Right cardiac atrium (tissue), 5 donors: Measurements from ENCODE around the gene VTI1A. TPM values are rescaled to one million over a fixed set of nuclear protein-coding genes. Genes with fewer than 3 reads are reported as not detected.
"Not testable (repeated sequence)": the region's sequence is repeated elsewhere in the genome, so short reads cannot be mapped to it uniquely, and the experiment has no call there.

Source experiments
- ATAC-seq, 2 donors: fragments of 200-7000 bp; cut with Tn5 transposase; one replicate each; pipeline versions ENCODE4 v1.8.0 to v1.9.1; 2020; ENCODE audit warnings: moderate library complexity in 2 of 2, mild to moderate bottlenecking in 1 of 2
- DNase-seq, 3 donors: peaks; one replicate each; pipeline ENCODE4 v3.0.0-alpha.2; 2020
- H3K27ac ChIP-seq: one replicate; pipeline ENCODE4 v1.5.1; 2013; ENCODE audit warnings: mild to moderate bottlenecking, low read length, control low read depth, moderate library complexity
- H3K27me3 ChIP-seq: one replicate; pipeline ENCODE4 v1.6.1; 2013; ENCODE audit not compliant: control insufficient read depth, insufficient read depth
- H3K4me1 ChIP-seq: one replicate; pipeline ENCODE4 v1.6.1; 2013; ENCODE audit warnings: low read length; ENCODE audit not compliant: control insufficient read depth, insufficient read depth
- H3K4me3 ChIP-seq: one replicate; pipeline ENCODE4 v1.5.1; 2013; ENCODE audit warnings: low read length, control low read depth
- H3K9me3 ChIP-seq: one replicate; pipeline ENCODE4 v1.6.1; 2013; ENCODE audit warnings: low read length; ENCODE audit not compliant: control insufficient read depth
- WGBS: extraction: QIAGEN DNeasy Blood & Tissue Kit; methylation state at CpG from one replicate; pipeline ENCODE4 v1.1.7; 2013; 5-methylcytosine and 5-hydroxymethylcytosine counted together
- intact Hi-C, 4 donors: fragments of 100-400 bp; cut with DNase I; formaldehyde crosslinking; loops; one replicate each; pipeline versions ENCODE4 v1.11.0 to v1.14.0; 2022 to 2023
- long read RNA-seq, 4 donors: library from polyadenylated mRNA; unstranded; transcript quantifications; one replicate each; pipeline ENCODE4 v2.0.0, GENCODE V29; 2020 to 2021
- polyA plus RNA-seq: library from polyadenylated mRNA; stranded (reverse); fragments of 200-250 nt; gene quantifications from one replicate; pipeline ENCODE4 v1.2.3, GENCODE V29; 2013
- total RNA-seq, 4 donors: library from RNA; stranded (reverse); fragmentation: NEBNext Ultra II Directional; extraction: Animal tissue kit (Norgen Biotek cat#: 25700); gene quantifications; one replicate each; pipeline ENCODE4 v1.2.1, GENCODE V29; 2021
- donor health status: healthy with polysubstance abuse.
- donor health status: DM: no; HTN: yes; CAD: no.
- donor health status: DM: no; HTN: no; CAD: no.
- donor health status: DM: no; HTN: yes; CAD: no; lungs with severe emphysema.
- donor health status: DM: yes; HTN: yes; CAD: no.

Gene VTI1A
- total RNA-seq: 10 to 100 TPM; 17.6 to 22.5 (median 21.1) TPM
- 9.1 TPM for polyA plus RNA-seq
- long read RNA-seq, donor 1, full-length matches to known transcripts: 9 of 26 reads
- long read RNA-seq, donor 1, partial matches to known transcripts: 3 of 26 reads
- long read RNA-seq, donor 1, other reads (novel, unspliced or antisense): 14 of 26 reads
- long read RNA-seq, donor 2, full-length matches to known transcripts: 2 of 3 reads
- long read RNA-seq, donor 2, partial matches to known transcripts: 0 of 3 reads
- long read RNA-seq, donor 2, other reads (novel, unspliced or antisense): 1 of 3 reads
- long read RNA-seq, donor 3, full-length matches to known transcripts: 15 of 26 reads
- long read RNA-seq, donor 3, partial matches to known transcripts: 1 of 26 reads
- long read RNA-seq, donor 3, other reads (novel, unspliced or antisense): 10 of 26 reads
- long read RNA-seq, donor 4, full-length matches to known transcripts: 2 of 5 reads
- long read RNA-seq, donor 4, partial matches to known transcripts: 1 of 5 reads
- long read RNA-seq, donor 4, other reads (novel, unspliced or antisense): 2 of 5 reads

- WGBS: under 1% methylated on average over 59 of the region's 59 CpGs
- DNase-seq (peak; percentile 84 to 94 (median 92)), ATAC-seq (peak; percentile 98)
- peaks cover 2% of the 10 kb centered on the region for H3K4me1 ChIP-seq
- H3K9me3 ChIP-seq: no peaks in the 10 kb centered on the region
- intact Hi-C loops: loop anchor here in 1 of 4 donors (10.0 kb wide), 1 partner anchor 272 kb away; no protein-coding TSS in a partner anchor
- H3K27ac ChIP-seq: peak within 1 kb of the TSS; percentile 95
- H3K27me3 ChIP-seq: no peaks in the 10 kb centered on the region
- peak within 1 kb of the TSS; percentile 77 for H3K4me3 ChIP-seq
Observed at GRCh38 chr10:112446855-112447619, at the start of gene VTI1A, which contains the start of gene ZDHHC6. Gene VTI1A, plus strand, starts transcription at chr10:112447215. Its CDS starts 159 bp downstream, at chr10:112447374. Gene ZDHHC6, minus strand, starts transcription at chr10:112446914. Its CDS starts 1,478 bp downstream, at chr10:112445436.

GRCh38 chr10:112397592-112397991 is 49.4 kb upstream of the VTI1A start:
- ATAC-seq (no peak), DNase-seq (no peak)
- H3K4me3 ChIP-seq: no peak overlapping the region
- peaks cover 2% of the 10 kb centered on the region for H3K4me1 ChIP-seq
- no peaks in the 10 kb centered on the region for H3K9me3 ChIP-seq
- 87% methylated on average over 2 of the region's 2 CpGs for WGBS
- no peak overlapping the region for H3K27ac ChIP-seq
- intact Hi-C loops: no loop called here
- no peaks in the 10 kb centered on the region for H3K27me3 ChIP-seq

DNA sequence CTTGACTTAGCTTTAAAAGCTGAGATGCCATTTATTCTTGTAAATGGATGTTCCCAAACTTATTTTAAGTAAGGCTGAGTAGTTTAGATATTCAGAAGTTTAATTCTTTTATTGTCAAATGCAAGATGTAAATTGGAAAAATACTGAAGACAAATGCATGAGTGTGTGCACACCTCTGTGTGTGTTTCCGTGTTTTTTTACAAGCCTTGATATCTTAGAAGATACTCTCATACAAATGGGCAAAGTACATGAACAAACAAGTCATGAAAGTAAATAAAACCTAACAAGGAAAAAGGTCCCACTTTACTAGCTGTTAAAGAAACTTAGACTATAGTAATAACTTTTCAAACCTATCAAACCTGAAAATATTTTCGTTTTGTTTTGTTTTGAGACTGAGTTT is 44.1 kb upstream of the VTI1A start:
- Histone ChIP-seq H3K9me3 (no peaks in the 10 kb centered on the region), H3K4me3 (no peak overlapping the region), H3K4me1 (no peaks in the 10 kb centered on the region), H3K27me3 (no peaks in the 10 kb centered on the region), H3K27ac (no peak overlapping the region)
- DNase-seq: no peak
- ATAC-seq: no peak
- intact Hi-C loops: no loop called here
- 80% methylated on average over 2 of the region's 2 CpGs for WGBS

- 79% methylated on average over 3 of the region's 3 CpGs for WGBS
- no peak for ATAC-seq
Observed at GRCh38 chr10:112404617-112405016, 42.4 kb upstream of the VTI1A start.

DNA sequence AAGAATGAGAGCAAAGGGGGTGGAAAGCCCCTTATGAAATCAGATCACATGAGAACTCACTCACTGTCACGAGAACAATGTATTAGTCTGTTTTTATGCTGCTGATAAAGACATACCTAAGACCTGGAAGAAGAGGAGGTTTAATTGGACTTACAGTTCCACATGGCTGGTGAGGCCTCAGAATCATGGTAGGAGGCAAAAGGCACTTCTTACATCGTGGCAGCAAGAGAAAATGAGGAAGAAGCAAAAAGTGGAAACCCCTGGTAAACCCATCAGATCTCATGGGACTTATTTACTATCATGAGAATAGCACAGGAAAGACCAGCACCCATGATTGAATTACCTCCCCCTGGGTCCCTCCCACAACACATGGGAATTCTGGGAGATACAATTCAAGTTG is 40.2 kb upstream of the VTI1A start:
- ATAC-seq, H3K9me3 ChIP-seq, H3K27me3 ChIP-seq, H3K4me3 ChIP-seq, DNase-seq, H3K4me1 ChIP-seq, intact Hi-C loops, H3K27ac ChIP-seq: not testable (repeated sequence)
- WGBS: 77% methylated on average over 2 of the region's 2 CpGs

More at GRCh38 chr10:112404617-112405016, 42.4 kb upstream of the VTI1A start:
- H3K9me3 ChIP-seq: no peaks in the 10 kb centered on the region
- H3K27me3 ChIP-seq: no peaks in the 10 kb centered on the region
- intact Hi-C loops: no loop called here
- H3K4me3 ChIP-seq: no peak overlapping the region
- H3K4me1 ChIP-seq: no peaks in the 10 kb centered on the region
- no peak overlapping the region for H3K27ac ChIP-seq
- no peak for DNase-seq

- Histone ChIP-seq H3K27ac (no peak overlapping the region), H3K4me3 (no peak overlapping the region), H3K9me3 (no peaks in the 10 kb centered on the region), H3K27me3 (no peaks in the 10 kb centered on the region), H3K4me1 (no peaks in the 10 kb centered on the region)
- intact Hi-C loops: no loop called here
- 91% methylated on average over 1 of the region's 1 CpG for WGBS
- DNase-seq: no peak
- no peak for ATAC-seq
Observed at GRCh38 chr10:112407696-112408095, 39.3 kb upstream of the VTI1A start.

- DNase-seq (no peak), ATAC-seq (no peak)
- Histone ChIP-seq H3K4me3 (no peak overlapping the region), H3K9me3 (no peaks in the 10 kb centered on the region), H3K27ac (no peak overlapping the region), H3K4me1 (no peaks in the 10 kb centered on the region), H3K27me3 (no peaks in the 10 kb centered on the region)
- 75% methylated on average over 2 of the region's 2 CpGs for WGBS
- intact Hi-C loops: no loop called here
Observed at GRCh38 chr10:112409299-112409698, 37.7 kb upstream of the VTI1A start.

DNA sequence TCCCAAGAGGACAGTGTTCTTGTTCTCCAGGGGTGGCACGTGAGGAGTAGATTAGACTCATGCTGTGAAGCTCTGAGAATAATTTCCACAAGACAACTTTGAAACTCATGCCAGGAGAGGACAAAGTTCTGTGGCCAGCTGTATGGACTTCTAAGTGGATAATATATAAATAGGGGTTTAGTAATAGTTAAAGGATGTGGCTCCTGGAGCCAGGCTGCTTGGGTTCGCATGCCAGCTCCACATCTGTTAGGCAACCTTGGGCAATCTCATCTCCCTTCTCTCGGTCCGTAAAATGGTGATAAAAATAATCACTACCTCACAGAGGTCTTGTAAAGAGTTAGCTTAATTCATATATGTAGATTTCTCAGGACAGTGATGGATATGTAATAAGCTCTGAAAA is 37.3 kb upstream of the VTI1A start:
- H3K9me3 ChIP-seq: no peaks in the 10 kb centered on the region
- intact Hi-C loops: no loop called here
- ATAC-seq (no peak), DNase-seq (no peak)
- no peak overlapping the region for H3K4me3 ChIP-seq
- H3K27ac ChIP-seq: no peak overlapping the region
- 57% methylated on average over 4 of the region's 4 CpGs for WGBS
- no peaks in the 10 kb centered on the region for H3K27me3 ChIP-seq
- H3K4me1 ChIP-seq: no peaks in the 10 kb centered on the region

DNA sequence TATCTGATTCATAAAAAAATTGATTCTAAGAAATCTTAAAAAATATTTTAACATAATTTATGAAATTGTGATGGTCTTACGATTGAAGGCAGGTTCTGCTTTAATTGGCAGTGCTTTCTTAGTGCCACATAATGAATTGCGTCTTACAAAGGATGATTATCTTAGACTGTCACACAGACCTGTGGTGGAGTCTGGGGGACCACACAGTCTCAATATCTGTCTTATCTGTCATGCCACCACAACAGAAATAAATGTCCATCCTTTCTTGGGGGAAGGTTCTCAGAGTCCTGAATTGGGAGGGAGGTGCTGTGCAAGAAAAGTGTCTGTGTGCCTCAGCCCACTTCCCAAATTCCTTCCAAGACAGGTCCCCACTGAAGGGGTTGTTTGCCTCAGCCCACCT is 34.3 kb upstream of the VTI1A start:
- Histone ChIP-seq H3K4me3 (no peak overlapping the region), H3K27me3 (no peaks in the 10 kb centered on the region), H3K27ac (no peak overlapping the region), H3K9me3 (no peaks in the 10 kb centered on the region), H3K4me1 (no peaks in the 10 kb centered on the region)
- DNase-seq (no peak), ATAC-seq (no peak)
- 92% methylated on average over 2 of the region's 2 CpGs for WGBS
- intact Hi-C loops: no loop called here

GRCh38 chr10:112421731-112422130 is 25.3 kb upstream of the VTI1A start:
- no peak overlapping the region for H3K4me3 ChIP-seq
- intact Hi-C loops: loop anchor here in 1 of 4 donors (10.0 kb wide), 1 partner anchor 87 kb away; no protein-coding TSS in a partner anchor
- H3K9me3 ChIP-seq: no peaks in the 10 kb centered on the region
- ATAC-seq: no peak
- no peaks in the 10 kb centered on the region for H3K4me1 ChIP-seq
- WGBS: 74% methylated on average over 3 of the region's 3 CpGs
- no peak for DNase-seq
- no peaks in the 10 kb centered on the region for H3K27me3 ChIP-seq
- H3K27ac ChIP-seq: no peak overlapping the region

DNA sequence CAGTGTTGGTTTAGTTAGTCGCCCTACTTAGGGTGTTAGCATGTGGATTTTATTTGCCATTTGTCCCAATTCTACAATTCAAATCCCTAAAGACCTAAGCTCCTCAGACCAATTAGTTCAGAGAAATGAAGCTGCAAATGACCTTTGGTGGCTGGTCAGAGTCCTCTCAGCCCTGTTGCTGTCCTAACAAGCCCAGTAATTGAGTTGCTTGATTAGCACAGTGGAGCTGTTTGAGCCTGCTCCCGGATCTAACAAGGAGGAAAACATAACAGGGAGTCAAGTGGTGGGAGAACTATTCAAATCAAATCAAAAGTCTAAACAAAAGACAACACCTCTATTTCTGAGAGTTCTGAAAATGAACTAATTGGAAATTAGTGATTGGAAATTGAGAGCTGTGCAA is 22.4 kb upstream of the VTI1A start:
- no peaks in the 10 kb centered on the region for H3K27me3 ChIP-seq
- intact Hi-C loops: loop anchor here in 1 of 4 donors (10.0 kb wide), 1 partner anchor 90 kb away; no protein-coding TSS in a partner anchor
- WGBS: 63% methylated on average over 2 of the region's 2 CpGs
- H3K27ac ChIP-seq: no peak overlapping the region
- H3K9me3 ChIP-seq: no peaks in the 10 kb centered on the region
- DNase-seq (no peak), ATAC-seq (no peak)
- no peaks in the 10 kb centered on the region for H3K4me1 ChIP-seq
- H3K4me3 ChIP-seq: no peak overlapping the region
